CD4-positive, alpha-beta memory T cell (primary cell): ENCODE results near the gene VEGFA. TPM values are rescaled to one million over a fixed set of nuclear protein-coding genes. Genes with fewer than 3 reads are reported as not detected.

Experiments used
- CTCF ChIA-PET: fragments of 350-600 bp; sonication (Branson Sonifier 250); formaldehyde crosslinking; loops from one replicate; lab custom pipeline; 2021; ENCODE audit warnings: inconsistent platforms; ENCODE audit not compliant: partially characterized antibody; lab: Charles Lee
- POLR2A ChIA-PET: fragments of 350-600 bp; sonication (Branson Sonifier 250); formaldehyde crosslinking; loops from one replicate; lab custom pipeline; 2021; ENCODE audit not compliant: partially characterized antibody; lab: Charles Lee
- DNase-seq, 5 donors: peaks; one replicate each; pipeline versions ENCODE4 v3.0.0 to v3.0.0-alpha.2; 2020 to 2022; ENCODE audit warnings: mixed read lengths in 1 of 5
- H3K27ac ChIP-seq: one replicate; pipeline ENCODE4 v1.7.0; 2013; ENCODE audit warnings: low read depth, low read length
- H3K27me3 ChIP-seq: 2 replicates; pipeline ENCODE4 v1.7.0; 2013; ENCODE audit warnings: mild to moderate bottlenecking, low read length, moderate library complexity; ENCODE audit not compliant: insufficient read depth
- H3K36me3 ChIP-seq: 2 replicates; pipeline ENCODE4 v1.7.0; 2013; ENCODE audit warnings: mild to moderate bottlenecking, low read length, moderate library complexity; ENCODE audit not compliant: insufficient read depth
- H3K4me1 ChIP-seq: 2 replicates; pipeline ENCODE4 v1.7.0; 2013; ENCODE audit warnings: mild to moderate bottlenecking, low read length, moderate library complexity; ENCODE audit not compliant: insufficient read depth
- H3K4me3 ChIP-seq, 2 donors: one replicate each; pipeline ENCODE4 v1.7.0; 2013; ENCODE audit warnings: low read length in 2 of 2, mild to moderate bottlenecking in 1 of 2
- H3K9me3 ChIP-seq, 2 donors: one replicate each; pipeline ENCODE4 v1.7.0; 2013; ENCODE audit warnings: low read length in 2 of 2, control low read depth in 1 of 2; ENCODE audit not compliant: control insufficient read depth in 1 of 2
- H3K27ac Mint-ChIP-seq, 7 donors: one replicate each; pipeline ENCODE4 v1.8.0; 2020 to 2021; ENCODE audit warnings: mixed read lengths in 7 of 7, mild to moderate bottlenecking in 6 of 7, inconsistent platforms in 3 of 7, moderate library complexity in 3 of 7
- H3K27me3 Mint-ChIP-seq, 2 donors: one replicate each; pipeline ENCODE4 v1.8.0; 2020 to 2021; ENCODE audit warnings: mixed read lengths in 2 of 2
- H3K36me3 Mint-ChIP-seq, 2 donors: one replicate each; pipeline ENCODE4 v1.8.0; 2020 to 2021; ENCODE audit warnings: mixed read lengths in 2 of 2, inconsistent platforms in 1 of 2, mild to moderate bottlenecking in 1 of 2
- H3K4me1 Mint-ChIP-seq, 4 donors: one replicate each; pipeline ENCODE4 v1.8.0; 2020 to 2021; ENCODE audit warnings: mixed read lengths in 4 of 4, mild to moderate bottlenecking in 1 of 4
- H3K4me3 Mint-ChIP-seq, 8 donors: one replicate each; pipeline ENCODE4 v1.8.0; 2020 to 2021; ENCODE audit warnings: mixed read lengths in 8 of 8, mild to moderate bottlenecking in 7 of 8, moderate library complexity in 6 of 8, inconsistent platforms in 3 of 8
- H3K9me3 Mint-ChIP-seq, 8 donors: one replicate each; pipeline ENCODE4 v1.8.0; 2020 to 2021; ENCODE audit warnings: mixed read lengths in 8 of 8, mild to moderate bottlenecking in 5 of 8, inconsistent platforms in 3 of 8, moderate library complexity in 1 of 8
- intact Hi-C: fragments of 100-400 bp; cut with micrococcal nuclease; formaldehyde crosslinking; loops from one replicate; pipeline ENCODE4 v1.15.1; 2023
- polyA plus RNA-seq, 2 donors: library from polyadenylated mRNA; unstranded; fragments of 300-500 nt; fragmentation: Illumina TruSeq; gene quantifications; one replicate each; pipeline ENCODE4 v1.2.3, GENCODE V29; 2021
- total RNA-seq, 2 experiments: library from RNA; stranded (reverse); gene quantifications; one replicate each; pipeline ENCODE4 v1.2.3, GENCODE V29; 2021

The VEGFA gene
- total and polyA plus RNA-seq, 4 experiments from 2014 or later, result 0.29 to 1.1 TPM; not detected in 2

GRCh38 chr6:43780293-43780692, 10.3 kb downstream of the VEGFA start:
- intact Hi-C loops, result no loop called here
- no peaks in the 10 kb centered on the region for H3K36me3 ChIP-seq

GRCh38 chr6:43780941-43781928, 11.2 kb downstream of the VEGFA start:
- Mint-ChIP-seq H3K9me3 (no peaks in the 10 kb centered on the region), H3K36me3 (no peaks in the 10 kb centered on the region), H3K27ac (no peak overlapping the region), H3K4me3 (no peak overlapping the region), H3K4me1 (no peaks in the 10 kb centered on the region), H3K27me3 (no peaks in the 10 kb centered on the region)
- Histone ChIP-seq H3K27ac (no peak overlapping the region), H3K4me3 (no peak overlapping the region), H3K27me3 (no peaks in the 10 kb centered on the region), H3K4me1 (no peaks in the 10 kb centered on the region), H3K36me3 (no peaks in the 10 kb centered on the region), H3K9me3 (no peaks in the 10 kb centered on the region)
- intact Hi-C loops, result no loop called here
- CTCF ChIA-PET, result no interaction called here
- no peak for DNase-seq
- POLR2A ChIA-PET, result no interaction called here

More at GRCh38 chr6:43780293-43780692, 10.3 kb downstream of the VEGFA start:
- Mint-ChIP-seq H3K4me3 (no peak overlapping the region), H3K36me3 (no peaks in the 10 kb centered on the region), H3K27ac (no peak overlapping the region), H3K9me3 (no peaks in the 10 kb centered on the region), H3K27me3 (no peaks in the 10 kb centered on the region), H3K4me1 (peaks cover 0 to 6% (median 4%) of the 10 kb centered on the region in 4 donors)
- Histone ChIP-seq H3K4me3 (no peak overlapping the region), H3K27ac (no peak overlapping the region), H3K9me3 (no peaks in the 10 kb centered on the region), H3K27me3 (no peaks in the 10 kb centered on the region), H3K4me1 (no peaks in the 10 kb centered on the region)
- ChIA-PET CTCF (no interaction called here), POLR2A (no interaction called here)
- DNase-seq, result no peak

GRCh38 chr6:43781941-43782704, 12.1 kb downstream of the VEGFA start:
- no peaks in the 10 kb centered on the region for H3K9me3 ChIP-seq
- Mint-ChIP-seq H3K27ac (no peak overlapping the region), H3K4me1 (no peaks in the 10 kb centered on the region), H3K36me3 (no peaks in the 10 kb centered on the region), H3K27me3 (peaks cover 0 to 1% of the 10 kb centered on the region in 2 donors), H3K9me3 (no peaks in the 10 kb centered on the region), H3K4me3 (no peak overlapping the region)
- H3K4me3 ChIP-seq, result no peak overlapping the region
- H3K4me1 ChIP-seq, result no peaks in the 10 kb centered on the region
- CTCF ChIA-PET, result no interaction called here
- POLR2A ChIA-PET, result no interaction called here
- no peaks in the 10 kb centered on the region for H3K27me3 ChIP-seq
- intact Hi-C loops, result no loop called here
- no peak for DNase-seq
- no peaks in the 10 kb centered on the region for H3K36me3 ChIP-seq
- H3K27ac ChIP-seq, result no peak overlapping the region

GRCh38 chr6:43782764-43783513, 12.9 kb downstream of the VEGFA start:
- Mint-ChIP-seq H3K4me1 (no peaks in the 10 kb centered on the region), H3K27me3 (peaks cover 0 to 3% of the 10 kb centered on the region in 2 donors), H3K9me3 (no peaks in the 10 kb centered on the region), H3K4me3 (no peak overlapping the region), H3K36me3 (no peaks in the 10 kb centered on the region), H3K27ac (no peak overlapping the region)
- ChIA-PET CTCF (interaction anchor here (0.9 kb wide), 1 partner anchor 15 kb away, joined by 3 read pairs; no protein-coding TSS in a partner anchor), POLR2A (no interaction called here)
- H3K27me3 ChIP-seq, result no peaks in the 10 kb centered on the region
- H3K4me1 ChIP-seq, result no peaks in the 10 kb centered on the region
- no peaks in the 10 kb centered on the region for H3K36me3 ChIP-seq
- no peaks in the 10 kb centered on the region for H3K9me3 ChIP-seq
- H3K4me3 ChIP-seq, result no peak overlapping the region
- no peak overlapping the region for H3K27ac ChIP-seq
- intact Hi-C loops, result no loop called here
- no peak for DNase-seq

GRCh38 chr6:43784049-43784855, 14.2 kb downstream of the VEGFA start:
- H3K9me3 Mint-ChIP-seq, result no peaks in the 10 kb centered on the region
- no peak overlapping the region for H3K27ac ChIP-seq
- intact Hi-C loops, result no loop called here
- DNase-seq, result no peak
- H3K27me3 ChIP-seq, result no peaks in the 10 kb centered on the region
- ChIA-PET POLR2A (no interaction called here), CTCF (interaction anchor here (1.1 kb wide), 1 partner anchor 10 kb away, joined by 3 read pairs; no protein-coding TSS in a partner anchor)
- no peaks in the 10 kb centered on the region for H3K36me3 ChIP-seq
- peaks cover 0 to 5% of the 10 kb centered on the region in 2 donors for H3K27me3 Mint-ChIP-seq
- no peak overlapping the region for H3K4me3 ChIP-seq
- H3K27ac Mint-ChIP-seq, result no peak overlapping the region
- no peaks in the 10 kb centered on the region for H3K9me3 ChIP-seq
- no peaks in the 10 kb centered on the region for H3K36me3 Mint-ChIP-seq
- no peak overlapping the region for H3K4me3 Mint-ChIP-seq
- H3K4me1 ChIP-seq, result no peaks in the 10 kb centered on the region
- H3K4me1 Mint-ChIP-seq, result no peaks in the 10 kb centered on the region

GRCh38 chr6:43785220-43785752, 15.3 kb downstream of the VEGFA start:
- no peaks in the 10 kb centered on the region for H3K9me3 ChIP-seq
- H3K36me3 ChIP-seq, result no peaks in the 10 kb centered on the region
- no peaks in the 10 kb centered on the region for H3K36me3 Mint-ChIP-seq
- no peak overlapping the region for H3K27ac Mint-ChIP-seq
- no peaks in the 10 kb centered on the region for H3K9me3 Mint-ChIP-seq
- CTCF ChIA-PET, result interaction anchor here (1.6 kb wide), 1 partner anchor 16 kb away, joined by 4 read pairs; no protein-coding TSS in a partner anchor
- H3K27me3 Mint-ChIP-seq, result peaks cover 0 to 5% of the 10 kb centered on the region in 2 donors
- no peak overlapping the region for H3K4me3 ChIP-seq
- no peak overlapping the region for H3K27ac ChIP-seq
- intact Hi-C loops, result no loop called here
- no peak for DNase-seq
- H3K4me3 Mint-ChIP-seq, result no peak overlapping the region
- no peaks in the 10 kb centered on the region for H3K27me3 ChIP-seq
- H3K4me1 Mint-ChIP-seq, result no peaks in the 10 kb centered on the region
- POLR2A ChIA-PET, result no interaction called here
- H3K4me1 ChIP-seq, result no peaks in the 10 kb centered on the region
